AG20443 (cell line): Measurements from ENCODE around the gene VPS39.

Source experiments
- DNase-seq: peaks from one replicate; pipeline ENCODE4 v3.0.0; 2012; ENCODE audit warnings: low spot score, mixed read lengths

The VPS39 gene

GRCh38 chr15:42131826-42132806 is 76.0 kb downstream of the VPS39 start:
- no peak for DNase-seq

GRCh38 chr15:42131006-42131405 is 77.1 kb downstream of the VPS39 start:
- no peak for DNase-seq

- no peak for DNase-seq
Observed at GRCh38 chr15:42130246-42130986, 77.7 kb downstream of the VPS39 start.

GRCh38 chr15:42129364-42129763 is 78.7 kb downstream of the VPS39 start:
- no peak for DNase-seq

- DNase-seq, result no peak
Observed at GRCh38 chr15:42128476-42128875, 79.6 kb downstream of the VPS39 start.

- DNase-seq, result no peak
Observed at GRCh38 chr15:42123546-42123945, 84.6 kb downstream of the VPS39 start.

- no peak for DNase-seq
Observed at GRCh38 chr15:42121682-42122081, 86.4 kb downstream of the VPS39 start.

- no peak for DNase-seq
Observed at GRCh38 chr15:42121021-42121420, 87.1 kb downstream of the VPS39 start.

- no peak for DNase-seq
Observed at GRCh38 chr15:42120285-42120684, 87.8 kb downstream of the VPS39 start.

- no peak for DNase-seq
Observed at GRCh38 chr15:42119446-42119760, 88.7 kb downstream of the VPS39 start.

- DNase-seq, result no peak
Observed at GRCh38 chr15:42118650-42119445, 89.3 kb downstream of the VPS39 start.

- DNase-seq, result no peak
Observed at GRCh38 chr15:42111924-42112323, 96.2 kb downstream of the VPS39 start.

GRCh38 chr15:42110367-42110766 is 97.7 kb downstream of the VPS39 start:
- no peak for DNase-seq

- DNase-seq, result no peak
Observed at GRCh38 chr15:42108806-42109205, 99.3 kb downstream of the VPS39 start.
